ENCODE results near the gene LRBA. TPM values are rescaled to one million over a fixed set of nuclear protein-coding genes. Genes with fewer than 3 reads are reported as not detected.
A peak's percentile ranks its signal among the peaks of the same experiment; 100 is the strongest.

The LRBA gene
- polyA plus RNA-seq, 4 donors: 14.9 to 62.2 (median 19.6) TPM

DNA sequence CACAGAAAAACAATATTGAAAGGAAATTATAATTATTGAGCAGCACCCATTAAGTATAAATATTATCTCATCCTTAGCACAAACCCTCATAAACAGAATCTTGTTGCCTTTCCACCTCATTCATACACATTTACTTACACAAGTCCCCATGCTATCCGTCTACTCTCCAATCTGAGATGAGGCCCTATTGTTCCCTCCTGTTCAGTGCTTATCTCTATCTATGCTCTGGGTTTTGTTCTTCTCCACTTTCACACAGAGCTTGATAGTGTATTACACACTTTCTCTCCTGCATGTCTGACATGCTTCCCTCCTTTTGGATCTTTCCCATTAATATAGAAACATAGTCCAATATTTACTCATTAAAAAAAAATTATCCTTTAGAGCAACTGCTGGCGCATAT lies 671.3 kb downstream of the LRBA start:
- no peak for DNase-seq
- no peaks in the 10 kb centered on the region for H3K9me3 ChIP-seq (ENCODE audit: control insufficient read depth in 2 of 2, insufficient read depth in 1 of 2, low read depth in 1 of 2, low read length in 1 of 2)
- no peak overlapping the region for H3K4me3 ChIP-seq (ENCODE audit: low read depth in 1 of 3, low read length in 3 of 3)
- FAIRE-seq: no peak
- H3K4me1 ChIP-seq (ENCODE audit: control insufficient read depth in 3 of 3, insufficient read depth in 2 of 3, low read depth in 1 of 3, low read length in 2 of 3): no peaks in the 10 kb centered on the region
- no peaks in the 10 kb centered on the region for H3K27me3 ChIP-seq (ENCODE audit: control insufficient read depth in 3 of 3, insufficient read depth in 3 of 3, low read length in 3 of 3)
- peaks cover 0 to 8% (median 0%) of the 10 kb centered on the region in 3 donors for H3K36me3 ChIP-seq (ENCODE audit: control insufficient read depth in 3 of 3, insufficient read depth in 2 of 3, low read depth in 1 of 3, low read length in 3 of 3)
- no peak overlapping the region for H3K27ac ChIP-seq (ENCODE audit: low read depth in 1 of 3, low read length in 2 of 3)
- WGBS, 3 donors: 93 to 98% (median 96%) methylated on average over 2 of the region's 2 CpGs

DNA sequence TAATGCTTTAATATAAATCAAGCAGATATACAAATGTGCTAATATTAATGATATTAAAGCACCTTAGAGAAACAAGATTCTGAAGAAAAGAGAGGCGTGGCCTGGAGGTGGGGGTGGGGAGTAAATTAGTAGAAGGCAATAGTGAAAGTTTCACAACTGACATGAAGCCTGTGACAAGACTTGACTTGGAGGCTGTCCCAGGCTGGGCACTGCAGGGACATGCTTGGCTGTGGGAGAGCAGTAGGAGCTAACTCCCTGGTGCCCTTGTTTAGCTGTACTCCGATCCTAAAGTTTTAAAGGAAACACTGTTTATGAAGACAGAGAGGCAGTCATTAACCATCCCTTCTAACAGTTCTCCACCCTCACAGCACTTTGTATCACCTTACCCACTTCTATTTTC lies 672.1 kb downstream of the LRBA start:
- H3K9me3 ChIP-seq (ENCODE audit: control insufficient read depth in 2 of 2, insufficient read depth in 1 of 2, low read depth in 1 of 2, low read length in 1 of 2): no peaks in the 10 kb centered on the region
- H3K4me1 ChIP-seq (ENCODE audit: control insufficient read depth in 3 of 3, insufficient read depth in 2 of 3, low read depth in 1 of 3, low read length in 2 of 3): no peaks in the 10 kb centered on the region
- WGBS, 3 donors: 78 to 91% (median 91%) methylated on average over 2 of the region's 2 CpGs
- DNase-seq (peak in 1 of 2 donors; percentile 5), FAIRE-seq (no peak)
- H3K36me3 ChIP-seq (ENCODE audit: control insufficient read depth in 3 of 3, insufficient read depth in 2 of 3, low read depth in 1 of 3, low read length in 3 of 3): peaks cover 0 to 8% (median 0%) of the 10 kb centered on the region in 3 donors
- H3K27me3 ChIP-seq (ENCODE audit: control insufficient read depth in 3 of 3, insufficient read depth in 3 of 3, low read length in 3 of 3): no peaks in the 10 kb centered on the region
- no peak overlapping the region for H3K4me3 ChIP-seq (ENCODE audit: low read depth in 1 of 3, low read length in 3 of 3)
- no peak overlapping the region for H3K27ac ChIP-seq (ENCODE audit: low read depth in 1 of 3, low read length in 2 of 3)

DNA sequence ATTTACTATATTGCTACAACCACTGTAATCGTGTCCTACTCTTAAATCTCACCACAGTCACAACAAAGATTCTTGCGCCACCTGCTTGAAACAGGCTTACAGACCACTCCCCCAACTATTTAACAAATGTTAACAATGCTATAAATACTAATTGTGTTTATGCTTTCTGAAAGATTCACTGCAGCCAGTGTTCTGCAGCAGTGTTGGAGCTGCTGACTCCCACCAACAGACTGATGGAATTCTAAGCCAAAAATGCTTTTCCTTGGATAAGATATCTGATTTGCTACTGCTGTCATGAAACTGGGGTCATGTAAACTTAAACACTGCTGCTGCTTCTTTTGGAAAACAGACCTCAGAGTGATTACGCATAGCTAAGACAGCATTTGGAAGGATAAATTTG lies 677.4 kb downstream of the LRBA start:
- H3K27ac ChIP-seq (ENCODE audit: low read depth in 1 of 3, low read length in 2 of 3): peak overlapping the region in 1 of 3 donors; percentile 39
- H3K4me1 ChIP-seq (ENCODE audit: control insufficient read depth in 3 of 3, insufficient read depth in 2 of 3, low read depth in 1 of 3, low read length in 2 of 3): no peaks in the 10 kb centered on the region
- H3K27me3 ChIP-seq (ENCODE audit: control insufficient read depth in 3 of 3, insufficient read depth in 3 of 3, low read length in 3 of 3): no peaks in the 10 kb centered on the region
- peaks cover 0 to 3% (median 0%) of the 10 kb centered on the region in 3 donors for H3K36me3 ChIP-seq (ENCODE audit: control insufficient read depth in 3 of 3, insufficient read depth in 2 of 3, low read depth in 1 of 3, low read length in 3 of 3)
- WGBS, 3 donors: 72 to 92% (median 87%) methylated on average over 3 of the region's 3 CpGs
- no peak for FAIRE-seq
- H3K4me3 ChIP-seq (ENCODE audit: low read depth in 1 of 3, low read length in 3 of 3): no peak overlapping the region
- DNase-seq: peak in 1 of 2 donors; percentile 37
- no peaks in the 10 kb centered on the region for H3K9me3 ChIP-seq (ENCODE audit: control insufficient read depth in 2 of 2, insufficient read depth in 1 of 2, low read depth in 1 of 2, low read length in 1 of 2)

DNA sequence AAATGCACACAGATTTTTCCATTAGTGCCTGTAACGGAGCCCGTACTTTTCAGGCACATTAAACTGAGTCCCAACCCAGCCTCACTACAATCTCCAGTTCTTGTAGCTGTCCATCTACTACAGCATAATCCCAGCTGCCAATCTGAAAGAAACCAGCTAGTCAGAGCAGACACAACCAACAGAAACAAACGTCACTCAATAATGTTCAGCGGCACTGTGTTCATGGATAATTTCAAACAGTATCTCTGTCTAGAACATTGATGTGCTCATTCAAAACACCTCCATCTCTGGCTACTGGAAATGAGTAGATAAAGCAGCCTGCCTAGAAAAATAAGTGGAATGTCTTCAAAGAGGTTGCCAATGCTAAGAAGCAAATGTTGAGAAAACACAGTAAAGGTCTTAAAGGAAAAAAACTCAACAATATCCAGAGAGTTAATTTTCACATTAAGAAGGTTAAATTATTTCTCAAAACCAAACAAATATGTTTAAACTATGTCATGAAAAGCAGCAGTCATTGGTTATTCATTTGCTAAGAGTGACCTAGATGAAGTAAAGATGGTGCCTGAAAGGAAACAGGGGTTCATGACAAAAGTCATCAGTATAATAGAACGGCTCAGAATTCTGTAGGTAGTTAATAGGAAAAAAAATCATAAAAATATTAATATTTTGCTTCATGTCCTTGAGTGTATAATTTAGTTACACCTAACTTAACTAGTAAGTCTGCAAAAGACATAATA lies 678.2 kb downstream of the LRBA start:
- Histone ChIP-seq H3K27ac (ENCODE audit: low read depth in 1 of 3, low read length in 2 of 3) (peak overlapping the region in 1 of 3 donors; percentile 39), H3K27me3 (ENCODE audit: control insufficient read depth in 3 of 3, insufficient read depth in 3 of 3, low read length in 3 of 3) (no peaks in the 10 kb centered on the region), H3K36me3 (ENCODE audit: control insufficient read depth in 3 of 3, insufficient read depth in 2 of 3, low read depth in 1 of 3, low read length in 3 of 3) (peaks cover 0 to 3% (median 0%) of the 10 kb centered on the region in 3 donors), H3K4me1 (ENCODE audit: control insufficient read depth in 3 of 3, insufficient read depth in 2 of 3, low read depth in 1 of 3, low read length in 2 of 3) (no peaks in the 10 kb centered on the region), H3K9me3 (ENCODE audit: control insufficient read depth in 2 of 2, insufficient read depth in 1 of 2, low read depth in 1 of 2, low read length in 1 of 2) (no peaks in the 10 kb centered on the region), H3K4me3 (ENCODE audit: low read depth in 1 of 3, low read length in 3 of 3) (no peak overlapping the region)
- FAIRE-seq (no peak), DNase-seq (no peak)
- WGBS, 3 donors: 79 to 94% (median 92%) methylated on average over 5 of the region's 5 CpGs

DNA sequence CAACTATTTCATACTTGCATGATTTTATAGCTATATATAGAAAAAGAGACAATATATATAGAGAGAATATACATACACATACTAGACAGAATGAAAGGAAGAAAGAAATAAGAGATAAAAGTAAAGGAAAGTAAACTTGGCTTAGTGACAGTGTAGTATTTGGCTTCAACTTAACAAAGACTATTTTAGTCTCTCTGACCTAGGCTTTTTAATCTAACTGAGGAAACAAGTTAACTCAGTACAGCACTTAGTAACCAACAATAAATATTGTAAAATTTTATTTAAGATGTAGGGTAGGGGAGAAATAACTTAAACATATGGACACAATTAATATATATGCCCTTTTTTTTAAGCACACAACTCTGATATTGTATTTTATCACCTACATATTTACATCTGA lies 682.1 kb downstream of the LRBA start:
- peaks cover 0 to 3% (median 0%) of the 10 kb centered on the region in 3 donors for H3K36me3 ChIP-seq (ENCODE audit: control insufficient read depth in 3 of 3, insufficient read depth in 2 of 3, low read depth in 1 of 3, low read length in 3 of 3)
- H3K4me1 ChIP-seq (ENCODE audit: control insufficient read depth in 3 of 3, insufficient read depth in 2 of 3, low read depth in 1 of 3, low read length in 2 of 3): no peaks in the 10 kb centered on the region
- H3K27ac ChIP-seq (ENCODE audit: low read depth in 1 of 3, low read length in 2 of 3): no peak overlapping the region
- H3K4me3 ChIP-seq (ENCODE audit: low read depth in 1 of 3, low read length in 3 of 3): no peak overlapping the region
- no peaks in the 10 kb centered on the region for H3K9me3 ChIP-seq (ENCODE audit: control insufficient read depth in 2 of 2, insufficient read depth in 1 of 2, low read depth in 1 of 2, low read length in 1 of 2)
- DNase-seq (no peak), FAIRE-seq (no peak)
- no peaks in the 10 kb centered on the region for H3K27me3 ChIP-seq (ENCODE audit: control insufficient read depth in 3 of 3, insufficient read depth in 3 of 3, low read length in 3 of 3)

DNA sequence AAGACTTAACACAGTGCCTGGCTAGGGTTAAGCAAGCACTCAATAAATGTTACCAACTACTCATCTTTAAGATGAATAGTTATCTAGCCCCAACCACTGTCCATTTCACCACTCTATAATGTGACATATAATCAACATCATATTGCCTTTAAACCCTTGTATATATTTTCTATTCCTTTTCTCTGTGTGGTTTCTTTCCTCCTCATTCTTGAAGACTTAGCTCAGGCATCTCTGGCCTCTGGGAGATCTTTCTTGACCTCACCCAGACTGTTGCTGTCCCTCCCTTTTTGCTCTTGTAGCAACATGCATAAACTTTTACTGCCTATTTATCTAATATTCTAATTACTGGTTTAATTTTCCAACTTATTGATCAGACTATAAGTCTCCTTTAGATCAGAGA lies 683.0 kb downstream of the LRBA start:
- Histone ChIP-seq H3K9me3 (ENCODE audit: control insufficient read depth in 2 of 2, insufficient read depth in 1 of 2, low read depth in 1 of 2, low read length in 1 of 2) (no peaks in the 10 kb centered on the region), H3K27ac (ENCODE audit: low read depth in 1 of 3, low read length in 2 of 3) (no peak overlapping the region), H3K4me3 (ENCODE audit: low read depth in 1 of 3, low read length in 3 of 3) (no peak overlapping the region), H3K27me3 (ENCODE audit: control insufficient read depth in 3 of 3, insufficient read depth in 3 of 3, low read length in 3 of 3) (no peaks in the 10 kb centered on the region), H3K36me3 (ENCODE audit: control insufficient read depth in 3 of 3, insufficient read depth in 2 of 3, low read depth in 1 of 3, low read length in 3 of 3) (peaks cover 0 to 3% (median 0%) of the 10 kb centered on the region in 3 donors), H3K4me1 (ENCODE audit: control insufficient read depth in 3 of 3, insufficient read depth in 2 of 3, low read depth in 1 of 3, low read length in 2 of 3) (no peaks in the 10 kb centered on the region)
- DNase-seq (no peak), FAIRE-seq (no peak)

DNA sequence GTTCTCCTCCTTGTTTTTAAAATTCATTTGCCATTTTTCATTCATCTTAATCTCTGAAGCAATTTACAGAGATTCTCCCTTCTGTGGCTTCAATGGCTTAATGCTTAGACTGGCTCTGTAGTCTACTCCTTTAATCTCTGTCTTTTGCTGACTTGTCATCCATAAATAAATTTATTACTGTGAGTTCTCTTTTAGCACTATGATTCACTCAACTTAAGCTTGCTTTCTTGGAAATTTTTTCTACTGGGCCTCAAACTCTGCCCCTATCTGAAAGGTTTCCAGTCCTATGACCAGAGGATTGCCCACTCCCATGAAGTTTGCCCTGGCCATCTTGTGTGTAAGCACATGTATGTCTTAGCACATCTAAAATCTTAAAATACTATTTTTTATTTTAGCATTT lies 685.7 kb downstream of the LRBA start:
- Histone ChIP-seq H3K27ac (ENCODE audit: low read depth in 1 of 3, low read length in 2 of 3) (peak overlapping the region in 1 of 3 donors; percentile 10), H3K4me1 (ENCODE audit: control insufficient read depth in 3 of 3, insufficient read depth in 2 of 3, low read depth in 1 of 3, low read length in 2 of 3) (no peaks in the 10 kb centered on the region), H3K27me3 (ENCODE audit: control insufficient read depth in 3 of 3, insufficient read depth in 3 of 3, low read length in 3 of 3) (no peaks in the 10 kb centered on the region), H3K4me3 (ENCODE audit: low read depth in 1 of 3, low read length in 3 of 3) (no peak overlapping the region), H3K9me3 (ENCODE audit: control insufficient read depth in 2 of 2, insufficient read depth in 1 of 2, low read depth in 1 of 2, low read length in 1 of 2) (no peaks in the 10 kb centered on the region), H3K36me3 (ENCODE audit: control insufficient read depth in 3 of 3, insufficient read depth in 2 of 3, low read depth in 1 of 3, low read length in 3 of 3) (no peaks in the 10 kb centered on the region)
- DNase-seq: peak in 1 of 2 donors; percentile 39
- no peak for FAIRE-seq

DNA sequence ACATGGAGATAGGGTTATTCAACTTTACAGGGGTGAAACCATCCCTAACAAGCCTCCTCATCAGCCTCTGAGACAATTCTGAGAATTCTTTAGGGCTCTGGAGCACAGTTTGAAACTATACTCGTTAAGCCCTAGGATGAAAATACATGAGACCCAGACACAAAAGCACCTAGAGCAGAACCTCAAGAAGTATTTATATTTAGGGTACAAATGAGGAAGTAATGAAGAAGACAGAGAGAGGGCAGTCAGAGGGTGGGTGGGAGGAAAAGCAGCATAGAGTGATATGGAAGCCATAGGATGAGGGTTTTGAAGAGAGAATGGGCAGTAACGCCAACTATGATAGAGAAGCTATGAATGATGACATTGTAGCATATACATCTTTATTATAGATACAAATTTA lies 686.6 kb downstream of the LRBA start:
- WGBS, 3 donors: 91 to 97% (median 94%) methylated on average over 2 of the region's 2 CpGs
- DNase-seq: no peak
- Histone ChIP-seq H3K27ac (ENCODE audit: low read depth in 1 of 3, low read length in 2 of 3) (no peak overlapping the region), H3K36me3 (ENCODE audit: control insufficient read depth in 3 of 3, insufficient read depth in 2 of 3, low read depth in 1 of 3, low read length in 3 of 3) (no peaks in the 10 kb centered on the region), H3K9me3 (ENCODE audit: control insufficient read depth in 2 of 2, insufficient read depth in 1 of 2, low read depth in 1 of 2, low read length in 1 of 2) (no peaks in the 10 kb centered on the region), H3K4me3 (ENCODE audit: low read depth in 1 of 3, low read length in 3 of 3) (no peak overlapping the region), H3K4me1 (ENCODE audit: control insufficient read depth in 3 of 3, insufficient read depth in 2 of 3, low read depth in 1 of 3, low read length in 2 of 3) (no peaks in the 10 kb centered on the region), H3K27me3 (ENCODE audit: control insufficient read depth in 3 of 3, insufficient read depth in 3 of 3, low read length in 3 of 3) (no peaks in the 10 kb centered on the region)
- FAIRE-seq: no peak

DNA sequence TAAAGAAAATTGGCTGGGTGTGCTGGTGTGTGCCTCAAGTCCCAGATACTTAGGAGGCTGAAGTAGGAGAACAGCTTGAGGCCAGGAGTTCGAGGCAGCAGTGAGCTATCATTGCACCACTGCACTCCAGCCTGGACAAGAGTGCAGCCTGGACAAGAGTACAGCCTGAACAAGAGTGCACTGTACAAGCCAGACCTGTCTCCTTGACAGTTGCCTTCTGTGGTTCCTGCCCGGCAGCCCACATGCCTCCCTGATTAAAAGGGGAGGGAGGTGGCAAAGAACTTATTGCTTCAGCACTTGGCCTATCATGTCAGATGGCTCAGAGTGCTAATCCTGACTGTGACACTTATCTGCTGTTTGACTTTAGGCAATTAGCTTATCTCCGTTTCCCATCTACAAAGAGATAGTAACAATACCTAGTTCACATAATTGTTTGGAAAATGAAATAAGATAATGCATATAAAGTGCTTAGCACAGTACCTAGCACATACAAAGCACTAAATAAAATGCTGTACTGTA lies 687.8 kb downstream of the LRBA start:
- no peaks in the 10 kb centered on the region for H3K36me3 ChIP-seq (ENCODE audit: control insufficient read depth in 3 of 3, insufficient read depth in 2 of 3, low read depth in 1 of 3, low read length in 3 of 3)
- 84 to 97% (median 92%) methylated on average over 3 of the region's 3 CpGs for WGBS, 3 donors
- DNase-seq (no peak), FAIRE-seq (no peak)
- H3K4me1 ChIP-seq (ENCODE audit: control insufficient read depth in 3 of 3, insufficient read depth in 2 of 3, low read depth in 1 of 3, low read length in 2 of 3): no peaks in the 10 kb centered on the region
- H3K4me3 ChIP-seq (ENCODE audit: low read depth in 1 of 3, low read length in 3 of 3): no peak overlapping the region
- no peaks in the 10 kb centered on the region for H3K9me3 ChIP-seq (ENCODE audit: control insufficient read depth in 2 of 2, insufficient read depth in 1 of 2, low read depth in 1 of 2, low read length in 1 of 2)
- H3K27ac ChIP-seq (ENCODE audit: low read depth in 1 of 3, low read length in 2 of 3): no peak overlapping the region
- no peaks in the 10 kb centered on the region for H3K27me3 ChIP-seq (ENCODE audit: control insufficient read depth in 3 of 3, insufficient read depth in 3 of 3, low read length in 3 of 3)
